H9 (cell line): ENCODE results near the gene ZMIZ1. TPM values are rescaled to one million over a fixed set of nuclear protein-coding genes. Genes with fewer than 3 reads are reported as not detected.
A peak's percentile ranks its signal among the peaks of the same experiment; 100 is the strongest.

Experiments
- DNase-seq: peaks from one replicate; pipeline ENCODE4 v3.0.0-alpha.2; 2017
- H2AFZ ChIP-seq: one replicate; pipeline ENCODE4 v1.6.1; 2013; ENCODE audit warnings: mild to moderate bottlenecking, low read length, control low read depth, moderate library complexity
- H2AK5ac ChIP-seq: 2 replicates; pipeline ENCODE4 v1.6.1; 2013; ENCODE audit warnings: low read length, control low read depth, mixed read lengths; ENCODE audit not compliant: insufficient read length
- H2BK120ac ChIP-seq: one replicate; pipeline ENCODE4 v1.6.1; 2013; ENCODE audit warnings: low read depth, mild to moderate bottlenecking, low read length, control low read depth, inconsistent platforms; ENCODE audit not compliant: poor library complexity, severe bottlenecking
- H2BK12ac ChIP-seq: 2 replicates; pipeline ENCODE4 v1.6.1; 2013; ENCODE audit warnings: low read length, control low read depth, mixed read lengths, low read depth; ENCODE audit not compliant: insufficient read length
- H2BK15ac ChIP-seq: 2 replicates; pipeline ENCODE4 v1.6.1; 2013; ENCODE audit warnings: low read depth, low read length, control low read depth
- H2BK20ac ChIP-seq: one replicate; pipeline ENCODE4 v1.6.1; 2013; ENCODE audit warnings: low read depth, mild to moderate bottlenecking, low read length, control low read depth, inconsistent platforms; ENCODE audit not compliant: poor library complexity, severe bottlenecking
- H2BK5ac ChIP-seq: 2 replicates; pipeline ENCODE4 v1.6.1; 2013; ENCODE audit warnings: low read length, control low read depth, mixed read lengths; ENCODE audit not compliant: insufficient read length
- H3K14ac ChIP-seq: 2 replicates; pipeline ENCODE4 v1.6.1; 2013; ENCODE audit warnings: low read length, control low read depth; ENCODE audit not compliant: insufficient read depth
- H3K18ac ChIP-seq: 2 replicates; pipeline ENCODE4 v1.6.1; 2013; ENCODE audit warnings: low read depth, mild to moderate bottlenecking, mixed read lengths, low read length, control low read depth; ENCODE audit not compliant: insufficient read length
- H3K23ac ChIP-seq: 2 replicates; pipeline ENCODE4 v1.6.1; 2013; ENCODE audit warnings: low read length, control low read depth, mixed read lengths, low read depth; ENCODE audit not compliant: insufficient read length
- H3K23me2 ChIP-seq: 2 replicates; pipeline ENCODE4 v1.6.1; 2013; ENCODE audit warnings: low read depth, mild to moderate bottlenecking, mixed read lengths, low read length, control low read depth; ENCODE audit not compliant: insufficient read length, poor library complexity, severe bottlenecking
- H3K27ac ChIP-seq: 2 replicates; pipeline ENCODE4 v1.5.1; 2013; ENCODE audit warnings: low read length, control low read depth, mixed read lengths, low read depth; ENCODE audit not compliant: insufficient read length
- H3K27me3 ChIP-seq: 2 replicates; pipeline ENCODE4 v1.6.1; 2013; ENCODE audit warnings: low read length, control low read depth, inconsistent platforms; ENCODE audit not compliant: insufficient read depth
- H3K4ac ChIP-seq: 2 replicates; pipeline ENCODE4 v1.6.1; 2013; ENCODE audit warnings: low read depth, mild to moderate bottlenecking, control low read depth, inconsistent platforms, low read length, moderate library complexity
- H3K4me1 ChIP-seq: 2 replicates; pipeline ENCODE4 v1.6.1; 2013; ENCODE audit warnings: low read length, control low read depth, inconsistent platforms; ENCODE audit not compliant: insufficient read depth
- H3K4me2 ChIP-seq: 2 replicates; pipeline ENCODE4 v1.6.1; 2013; ENCODE audit warnings: low read length, control low read depth, mixed read lengths; ENCODE audit not compliant: insufficient read length, insufficient read depth
- H3K56ac ChIP-seq: 2 replicates; pipeline ENCODE4 v1.6.1; 2013; ENCODE audit warnings: low read depth, mild to moderate bottlenecking, mixed read lengths, low read length, control low read depth; ENCODE audit not compliant: insufficient read length
- H3K79me1 ChIP-seq: 2 replicates; pipeline ENCODE4 v1.6.1; 2013; ENCODE audit warnings: low read depth, mild to moderate bottlenecking, moderate library complexity, low read length, control low read depth, inconsistent platforms; ENCODE audit not compliant: insufficient read depth, poor library complexity, severe bottlenecking
- H3K79me2 ChIP-seq: 2 replicates; pipeline ENCODE4 v1.6.1; 2013; ENCODE audit warnings: low read length, control low read depth, inconsistent platforms; ENCODE audit not compliant: insufficient read depth
- H3K9ac ChIP-seq: 2 replicates; pipeline ENCODE4 v1.6.1; 2013; ENCODE audit warnings: low read length, control low read depth, mixed read lengths; ENCODE audit not compliant: insufficient read length; ENCODE audit errors: extremely low read depth
- H3K9me3 ChIP-seq: one replicate; pipeline ENCODE4 v1.6.1; 2013; ENCODE audit warnings: low read depth, low read length, inconsistent platforms; ENCODE audit not compliant: control insufficient read depth
- H3T11ph ChIP-seq: one replicate; pipeline ENCODE4 v1.6.1; 2013; ENCODE audit warnings: mild to moderate bottlenecking, low read length, control low read depth, inconsistent platforms
- H4K20me1 ChIP-seq: one replicate; pipeline ENCODE4 v1.6.1; 2013; ENCODE audit not compliant: control insufficient read depth, insufficient read length, insufficient read depth
- H4K5ac ChIP-seq: 2 replicates; pipeline ENCODE4 v1.6.1; 2013; ENCODE audit warnings: low read depth, mild to moderate bottlenecking, mixed read lengths, low read length, control low read depth; ENCODE audit not compliant: insufficient read length
- H4K8ac ChIP-seq: replicated peaks from 2 replicates; pipeline ENCODE4 v1.6.1; 2013; ENCODE audit warnings: low read length, control low read depth, mixed read lengths, low read depth; ENCODE audit not compliant: insufficient read length
- H4K91ac ChIP-seq: 2 replicates; pipeline ENCODE4 v1.6.1; 2013; ENCODE audit warnings: low read depth, mild to moderate bottlenecking, moderate library complexity, mixed read lengths, low read length, control low read depth; ENCODE audit not compliant: insufficient read length
- H3K27ac Mint-ChIP-seq, 3 experiments: 2 replicates in 2 of 3; 3 replicates in 1 of 3; pipeline ENCODE4 v1.8.0; 2020 to 2021; ENCODE audit warnings: mixed read lengths in 3 of 3, mild to moderate bottlenecking in 1 of 3, moderate library complexity in 1 of 3
- H3K27me3 Mint-ChIP-seq: 2 replicates; pipeline ENCODE4 v1.8.0; 2021; ENCODE audit warnings: low read depth, mild to moderate bottlenecking, moderate library complexity, mixed read lengths
- H3K36me3 Mint-ChIP-seq, 3 experiments: 2 replicates in 2 of 3; 3 replicates in 1 of 3; pipeline ENCODE4 v1.8.0; 2020 to 2021; ENCODE audit warnings: low read depth in 3 of 3, mixed read lengths in 3 of 3; ENCODE audit not compliant: insufficient read depth in 1 of 3
- H3K4me1 Mint-ChIP-seq, 2 experiments: 2 replicates each; pipeline ENCODE4 v1.8.0; 2020; ENCODE audit warnings: mixed read lengths in 2 of 2
- H3K4me3 Mint-ChIP-seq, 2 experiments: 2 replicates in 1 of 2; 3 replicates in 1 of 2; pipeline ENCODE4 v1.8.0; 2020 to 2021; ENCODE audit warnings: mild to moderate bottlenecking in 2 of 2, mixed read lengths in 2 of 2, moderate library complexity in 1 of 2
- H3K9me3 Mint-ChIP-seq, 2 experiments: 2 replicates in 1 of 2; 3 replicates in 1 of 2; pipeline ENCODE4 v1.8.0; 2020; ENCODE audit warnings: mild to moderate bottlenecking in 2 of 2, mixed read lengths in 2 of 2, moderate library complexity in 1 of 2
- CTCF ChIP-seq: fragments of 200-600 bp; sonication (generic); conservative IDR thresholded peaks from 3 replicates; pipeline ENCODE4 v1.8.0; 2021; ENCODE audit warnings: antibody characterized with exemption, mild to moderate bottlenecking
- WGBS: extraction: QIAGEN DNeasy Blood & Tissue Kit; methylation state at CpG from one replicate; pipeline ENCODE4 v1.1.7; 2013; ENCODE audit warnings: missing lambda C conversion rate, low lambda C conversion rate, mixed read lengths; ENCODE audit not compliant: insufficient read length; ENCODE audit errors: extremely low coverage; 5-methylcytosine and 5-hydroxymethylcytosine counted together
- total RNA-seq: library from RNA; stranded (reverse); gene quantifications from 2 replicates; pipeline ENCODE4 v1.2.1, GENCODE V29; 2021

The ZMIZ1 gene
- total RNA-seq, 1 experiment from 2014 or later, result 36.9 TPM

GRCh38 chr10:79178614-79179163, 109.9 kb downstream of the ZMIZ1 start:
- peak overlapping the region in 1 of 3 experiments; percentile 57; a peak in 2 of 7 replicates for H3K27ac Mint-ChIP-seq
- H3K36me3 Mint-ChIP-seq, result no peaks in the 10 kb centered on the region; a peak in 2 of 7 replicates
- peaks cover 5% of the 10 kb centered on the region; the same call in 1 of the 2 replicates for H3K4me1 ChIP-seq

More at GRCh38 chr10:79178614-79179163, 109.9 kb downstream of the ZMIZ1 start:
- Mint-ChIP-seq H3K9me3 (no peaks in the 10 kb centered on the region), H3K27me3 (no peaks in the 10 kb centered on the region; the same call in 1 of the 2 replicates), H3K4me1 (peaks cover 41 to 66% of the 10 kb centered on the region in 2 experiments), H3K4me3 (no peak overlapping the region; a peak in 1 of 5 replicates)
- H2AFZ ChIP-seq, result no peak overlapping the region
- TF ChIP-seq CTCF, result no peak
- no CpG with 5 or more reads among the region's 9 CpGs for WGBS
- no peak overlapping the region for H2BK120ac ChIP-seq
- no peak for DNase-seq
- H3K23ac ChIP-seq, result no peak overlapping the region
- H3K9me3 ChIP-seq, result no peaks in the 10 kb centered on the region
- H2BK15ac ChIP-seq, result no peak overlapping the region
- H3K79me1 ChIP-seq, result no peaks in the 10 kb centered on the region
- H2BK5ac ChIP-seq, result no peak overlapping the region
- no peaks in the 10 kb centered on the region for H3K79me2 ChIP-seq
- no peaks in the 10 kb centered on the region for H3K23me2 ChIP-seq
- H3K4ac ChIP-seq, result no peak overlapping the region
- H3K18ac ChIP-seq, result no peak overlapping the region
- no peak overlapping the region for H2AK5ac ChIP-seq
- H4K91ac ChIP-seq, result no peak overlapping the region
- H4K20me1 ChIP-seq, result peaks cover 2% of the 10 kb centered on the region
- H2BK20ac ChIP-seq, result no peak overlapping the region
- H3K27ac ChIP-seq, result no peak overlapping the region
- H4K5ac ChIP-seq, result no peak overlapping the region
- H3K9ac ChIP-seq, result no peak overlapping the region
- no peaks in the 10 kb centered on the region for H3K27me3 ChIP-seq
- no peak overlapping the region for H3K4me2 ChIP-seq
- H3K14ac ChIP-seq, result 0 out of 2 replicates have a peak overlapping the region, but pooled peaks have one; percentile 1
- H3T11ph ChIP-seq, result no peak overlapping the region
- H2BK12ac ChIP-seq, result no peak overlapping the region
- H4K8ac ChIP-seq, result no peak overlapping the region
- H3K56ac ChIP-seq, result no peak overlapping the region
